SK-N-SH (cell line): ENCODE results near the gene IFNG-AS1. TPM values are rescaled to one million over a fixed set of nuclear protein-coding genes. Genes with fewer than 3 reads are reported as not detected.
A peak's percentile ranks its signal among the peaks of the same experiment; 100 is the strongest.

Experiments
- CTCF ChIA-PET: fragments of 300-600, 350-600 bp; formaldehyde crosslinking; extraction: SDS; loops from one replicate; lab custom pipeline; 2021; lab: Yijun Ruan, JAX
- POLR2A ChIA-PET: fragments of 350-600 bp; sonication (Branson Sonifier 250); formaldehyde crosslinking; extraction: SDS; loops from one replicate; lab custom pipeline; 2020; ENCODE audit warnings: antibody characterized with exemption, inconsistent platforms; lab: Yijun Ruan, JAX
- DNase-seq: peaks from one replicate; pipeline ENCODE4 v3.0.0; 2012
- H2AFZ ChIP-seq: fragments of 200-600 bp; sonication (generic); 2 replicates; pipeline ENCODE4 v1.8.1; 2016; ENCODE audit warnings: antibody characterized with exemption, mild to moderate bottlenecking, low read depth
- H3F3A ChIP-seq: fragments of 200-600 bp; sonication (generic); replicated peaks from 2 replicates; pipeline ENCODE3; 2016; ENCODE audit warnings: antibody characterized with exemption, mild to moderate bottlenecking; ENCODE audit not compliant: insufficient read depth
- H3K27ac ChIP-seq, 2 experiments: fragments of 200-500 bp in 1 of 2; fragments of 200-600 bp in 1 of 2; sonication (Bioruptor generic) in 1 of 2; sonication (generic), shearing (Covaris generic) in 1 of 2; 2 replicates each; pipeline versions ENCODE4 v1.5.1 to v1.6.1; 2014 to 2016; ENCODE audit warnings: low read depth in 2 of 2, inconsistent platforms in 1 of 2, low read length in 1 of 2, mild to moderate bottlenecking in 1 of 2, mixed read lengths in 1 of 2
- H3K27me3 ChIP-seq: fragments of 200-600 bp; sonication (generic), shearing (Covaris generic); 2 replicates; pipeline ENCODE4 v1.6.1; 2016; ENCODE audit warnings: mixed run types; ENCODE audit not compliant: insufficient read depth
- H3K36me3 ChIP-seq, 2 experiments: fragments of 200-500 bp in 1 of 2; fragments of 200-600 bp in 1 of 2; sonication (Bioruptor generic) in 1 of 2; sonication (generic) in 1 of 2; replicated peaks in 1 of 2; 2 replicates each; pipeline versions ENCODE3 to v1.5.1; 2014 to 2016; ENCODE audit warnings: low read length in 1 of 2, mild to moderate bottlenecking in 1 of 2; ENCODE audit not compliant: insufficient read depth in 2 of 2, control insufficient read depth in 1 of 2
- H3K4me1 ChIP-seq, 2 experiments: fragments of 200-500 bp in 1 of 2; fragments of 200-600 bp in 1 of 2; sonication (Bioruptor generic) in 1 of 2; sonication (generic), shearing (Covaris generic) in 1 of 2; 2 replicates each; pipeline versions ENCODE4 v1.5.1 to v1.6.1; 2014 to 2016; ENCODE audit warnings: low read depth in 1 of 2, low read length in 1 of 2, mixed run types in 1 of 2; ENCODE audit not compliant: insufficient read depth in 2 of 2, control insufficient read depth in 1 of 2
- H3K4me2 ChIP-seq: fragments of 200-600 bp; sonication (generic), shearing (Covaris generic); 2 replicates; pipeline ENCODE4 v1.6.1; 2017; ENCODE audit warnings: mixed run types
- H3K4me3 ChIP-seq, 2 experiments: fragments of 200-500 bp in 1 of 2; fragments of 200-600 bp in 1 of 2; sonication (Bioruptor generic) in 1 of 2; sonication (generic), shearing (Covaris generic) in 1 of 2; 2 replicates each; pipeline versions ENCODE4 v1.5.1 to v1.8.1; 2014 to 2016; ENCODE audit warnings: low read depth in 2 of 2, inconsistent platforms in 1 of 2, low read length in 1 of 2, mild to moderate bottlenecking in 1 of 2, mixed read lengths in 1 of 2, moderate library complexity in 1 of 2
- H3K79me2 ChIP-seq: fragments of 200-600 bp; sonication (generic); 2 replicates; pipeline ENCODE4 v1.8.1; 2017; ENCODE audit warnings: mild to moderate bottlenecking; ENCODE audit not compliant: insufficient read depth
- H3K9ac ChIP-seq: fragments of 200-600 bp; sonication (generic); 2 replicates; pipeline ENCODE4 v1.6.1; 2017; ENCODE audit warnings: mixed run types
- H3K9me2 ChIP-seq: fragments of 200-600 bp; sonication (generic); 2 replicates; pipeline ENCODE4 v1.6.1; 2017; ENCODE audit warnings: mixed run types
- H3K9me3 ChIP-seq: fragments of 200-600 bp; sonication (generic); 2 replicates; pipeline ENCODE4 v1.6.1; 2017; ENCODE audit warnings: mixed run types, mild to moderate bottlenecking, moderate library complexity
- H4K20me1 ChIP-seq: fragments of 200-600 bp; sonication (generic); 2 replicates; pipeline ENCODE4 v1.6.1; 2017; ENCODE audit warnings: mild to moderate bottlenecking, mixed run types; ENCODE audit not compliant: insufficient read depth
- FOSL2 ChIP-seq: IDR thresholded peaks from 2 replicates; pipeline ENCODE4 v1.4.0; 2012; ENCODE audit warnings: low read depth, mild to moderate bottlenecking, moderate library complexity, borderline replicate concordance
- NFIC ChIP-seq: IDR thresholded peaks from 2 replicates; pipeline ENCODE4 v1.4.0; 2012; ENCODE audit warnings: borderline replicate concordance
- RAD21 ChIP-seq: IDR thresholded peaks from 2 replicates; pipeline ENCODE4 v1.6.1; 2012; ENCODE audit warnings: mild to moderate bottlenecking, low read length
- RXRA ChIP-seq: IDR thresholded peaks from 2 replicates; pipeline ENCODE4 v1.4.0; 2012; ENCODE audit warnings: low read depth, mild to moderate bottlenecking, borderline replicate concordance
- SMC3 ChIP-seq: IDR thresholded peaks from 2 replicates; pipeline ENCODE4 v1.6.1; 2012; ENCODE audit warnings: low read depth, low read length, improper control_type of control experiment
- TCF12 ChIP-seq: IDR thresholded peaks from 2 replicates; pipeline ENCODE4 v1.4.0; 2012
- TEAD4 ChIP-seq: IDR thresholded peaks from 2 replicates; pipeline ENCODE4 v1.4.0; 2012; ENCODE audit warnings: mild to moderate bottlenecking, borderline replicate concordance; ENCODE audit not compliant: insufficient read depth
- WGBS: methylation state at CpG from one replicate; pipeline ENCODE4 v1.1.6; 2017; ENCODE audit warnings: low lambda C conversion rate; 5-methylcytosine and 5-hydroxymethylcytosine counted together
- polyA plus RNA-seq, 3 experiments: library from polyadenylated mRNA; depleted of rRNA; stranded (reverse); fragments of >200 nt; gene quantifications; 2 replicates each; pipeline ENCODE4 v1.2.3, GENCODE V29; 2012
- TF ChIP-seq, protein P1 (sequence below): IDR thresholded peaks from 2 replicates; pipeline ENCODE4; 2012
- TF ChIP-seq, protein P2 (sequence below): fragments of 200-600 bp; sonication (generic); IDR thresholded peaks from 2 replicates; pipeline ENCODE4 v1.6.1; 2017; ENCODE audit warnings: antibody characterized with exemption, mild to moderate bottlenecking, moderate library complexity

The IFNG-AS1 gene
- polyA plus RNA-seq, 1 of the 3 experiments (the other 2 are of a cell fraction), result not detected

DNA sequence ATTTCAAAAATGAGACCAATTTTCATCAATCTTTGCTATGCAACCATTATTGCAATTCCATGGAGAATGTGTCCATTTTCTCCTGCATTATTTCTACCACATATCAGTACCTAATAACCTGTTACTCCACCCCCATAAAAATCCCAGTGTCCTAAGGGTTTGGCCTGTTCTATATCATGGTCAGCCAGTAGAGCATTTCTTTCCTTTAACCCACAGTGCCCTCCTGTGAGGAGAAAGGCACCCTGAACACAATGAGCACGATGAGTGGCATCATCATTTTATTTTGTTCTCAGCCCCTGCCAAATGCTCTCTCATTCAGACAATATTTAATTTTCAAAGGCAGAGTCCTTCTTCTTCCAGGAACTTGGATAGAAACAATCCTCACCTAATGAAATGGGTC, 11.6 kb upstream of the IFNG-AS1 start:
- Histone ChIP-seq H3K9me2 (no peaks in the 10 kb centered on the region), H3K27me3 (no peaks in the 10 kb centered on the region), H3F3A (peaks cover 26% of the 10 kb centered on the region), H3K4me3 (no peak overlapping the region), H3K27ac (no peak overlapping the region), H3K9ac (no peak overlapping the region), H3K79me2 (no peaks in the 10 kb centered on the region), H3K4me2 (no peak overlapping the region), H3K4me1 (peaks cover 9 to 13% of the 10 kb centered on the region in 2 experiments), H3K36me3 (no peaks in the 10 kb centered on the region), H3K9me3 (no peaks in the 10 kb centered on the region; the same call in 1 of the 2 replicates), H2AFZ (no peak overlapping the region)
- CTCF ChIA-PET, result no interaction called here
- POLR2A ChIA-PET, result no interaction called here
- no peak for DNase-seq
- TF ChIP-seq FOSL2, result no peak
- no peak for TF ChIP-seq NFIC
- TF ChIP-seq, protein P1, sequence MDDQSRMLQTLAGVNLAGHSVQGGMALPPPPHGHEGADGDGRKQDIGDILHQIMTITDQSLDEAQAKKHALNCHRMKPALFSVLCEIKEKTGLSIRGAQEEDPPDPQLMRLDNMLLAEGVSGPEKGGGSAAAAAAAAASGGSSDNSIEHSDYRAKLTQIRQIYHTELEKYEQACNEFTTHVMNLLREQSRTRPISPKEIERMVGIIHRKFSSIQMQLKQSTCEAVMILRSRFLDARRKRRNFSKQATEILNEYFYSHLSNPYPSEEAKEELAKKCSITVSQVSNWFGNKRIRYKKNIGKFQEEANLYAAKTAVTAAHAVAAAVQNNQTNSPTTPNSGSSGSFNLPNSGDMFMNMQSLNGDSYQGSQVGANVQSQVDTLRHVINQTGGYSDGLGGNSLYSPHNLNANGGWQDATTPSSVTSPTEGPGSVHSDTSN, result no peak
- no peak for TF ChIP-seq RXRA
- TF ChIP-seq SMC3, result 0 out of 2 replicates have a peak, but pooled peaks have one; percentile 7
- TF ChIP-seq, protein P2, sequence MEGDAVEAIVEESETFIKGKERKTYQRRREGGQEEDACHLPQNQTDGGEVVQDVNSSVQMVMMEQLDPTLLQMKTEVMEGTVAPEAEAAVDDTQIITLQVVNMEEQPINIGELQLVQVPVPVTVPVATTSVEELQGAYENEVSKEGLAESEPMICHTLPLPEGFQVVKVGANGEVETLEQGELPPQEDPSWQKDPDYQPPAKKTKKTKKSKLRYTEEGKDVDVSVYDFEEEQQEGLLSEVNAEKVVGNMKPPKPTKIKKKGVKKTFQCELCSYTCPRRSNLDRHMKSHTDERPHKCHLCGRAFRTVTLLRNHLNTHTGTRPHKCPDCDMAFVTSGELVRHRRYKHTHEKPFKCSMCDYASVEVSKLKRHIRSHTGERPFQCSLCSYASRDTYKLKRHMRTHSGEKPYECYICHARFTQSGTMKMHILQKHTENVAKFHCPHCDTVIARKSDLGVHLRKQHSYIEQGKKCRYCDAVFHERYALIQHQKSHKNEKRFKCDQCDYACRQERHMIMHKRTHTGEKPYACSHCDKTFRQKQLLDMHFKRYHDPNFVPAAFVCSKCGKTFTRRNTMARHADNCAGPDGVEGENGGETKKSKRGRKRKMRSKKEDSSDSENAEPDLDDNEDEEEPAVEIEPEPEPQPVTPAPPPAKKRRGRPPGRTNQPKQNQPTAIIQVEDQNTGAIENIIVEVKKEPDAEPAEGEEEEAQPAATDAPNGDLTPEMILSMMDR, result peak; percentile 36
- peak; percentile 51 for TF ChIP-seq RAD21
- TF ChIP-seq, all 33 proteins: peak for 3
- H4K20me1 ChIP-seq, result no peaks in the 10 kb centered on the region
- WGBS, result 57% methylated on average over 1 of the region's 1 CpG

DNA sequence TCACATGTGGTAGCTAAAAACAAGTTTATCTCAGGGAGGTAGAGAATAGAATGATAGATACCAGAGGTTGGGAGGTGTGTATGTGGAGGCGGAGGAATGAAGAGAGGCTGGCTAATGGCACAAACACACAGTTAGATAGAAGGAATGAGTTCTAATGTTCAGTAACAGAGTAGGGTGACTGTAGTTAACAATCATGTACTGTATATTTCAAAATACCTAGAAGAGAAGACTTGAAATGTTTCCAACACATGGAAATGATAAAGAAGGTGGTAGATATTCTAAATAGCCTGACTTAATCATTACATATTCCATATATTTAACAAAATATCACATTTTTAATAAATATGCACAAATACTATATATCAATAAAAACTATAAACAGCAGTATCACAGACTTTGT, 8.9 kb upstream of the IFNG-AS1 start:
- Histone ChIP-seq H3K79me2 (no peaks in the 10 kb centered on the region), H3K27ac (peak overlapping the region in 1 of 2 experiments; percentile 99; a peak in 3 of 4 replicates), H3F3A (peaks cover 37% of the 10 kb centered on the region), H3K36me3 (no peaks in the 10 kb centered on the region), H3K4me2 (no peak overlapping the region; the same call in 1 of the 2 replicates), H3K4me3 (no peak overlapping the region), H3K9ac (no peak overlapping the region; the same call in 1 of the 2 replicates), H3K9me3 (no peaks in the 10 kb centered on the region; the same call in 1 of the 2 replicates), H3K27me3 (no peaks in the 10 kb centered on the region), H3K4me1 (peaks cover 9 to 19% of the 10 kb centered on the region in 2 experiments), H4K20me1 (no peaks in the 10 kb centered on the region), H2AFZ (no peak overlapping the region), H3K9me2 (no peaks in the 10 kb centered on the region)
- DNase-seq, result no peak
- no peak for TF ChIP-seq TEAD4
- 0 out of 2 replicates have a peak, but pooled peaks have one; percentile 10 for TF ChIP-seq TCF12
- ChIA-PET POLR2A (no interaction called here), CTCF (no interaction called here)
- WGBS, result 86% methylated on average over 1 of the region's 1 CpG
